Endometrial microvascular endothelial cells (primary cell): Measurements from ENCODE around the gene CPLX4. TPM values are rescaled to one million over a fixed set of nuclear protein-coding genes. Genes with fewer than 3 reads are reported as not detected.

ENCODE experiments used
- in situ Hi-C: cut with HindIII; loops from 2 replicates; pipeline ENCODE4 v1.10.0; 2017; ENCODE audit warnings: low sequenced_read_pairs, low pct_unique_long_range_greater_than_20kb; ENCODE audit errors: inconsistent ontology term
- total RNA-seq: library from RNA; depleted of rRNA; stranded (reverse); fragments of >200 nt; gene quantifications from one replicate; pipeline ENCODE4 v1.2.3, GENCODE V29; 2015; ENCODE audit errors: inconsistent ontology term

The CPLX4 gene
- total RNA-seq, 1 donor from 2014 or later, result not detected

GRCh38 chr18:59311631-59312030 is 6.8 kb downstream of the CPLX4 start:
- in situ Hi-C loops, result no loop called here

GRCh38 chr18:59308938-59309260 is 9.6 kb downstream of the CPLX4 start:
- in situ Hi-C loops, result no loop called here

GRCh38 chr18:59308248-59308937 is 10.1 kb downstream of the CPLX4 start:
- in situ Hi-C loops, result no loop called here

- in situ Hi-C loops, result no loop called here
Measured at GRCh38 chr18:59306640-59307039, 11.8 kb downstream of the CPLX4 start.

- in situ Hi-C loops, result no loop called here
Measured at GRCh38 chr18:59305295-59305694, 13.2 kb downstream of the CPLX4 start.

GRCh38 chr18:59303656-59304195 is 14.7 kb downstream of the CPLX4 start:
- in situ Hi-C loops, result no loop called here

GRCh38 chr18:59303006-59303405 is 15.4 kb downstream of the CPLX4 start:
- in situ Hi-C loops, result no loop called here

GRCh38 chr18:59301929-59302328 is 16.5 kb downstream of the CPLX4 start:
- in situ Hi-C loops, result no loop called here

GRCh38 chr18:59300676-59301285 is 17.7 kb downstream of the CPLX4 start:
- in situ Hi-C loops, result no loop called here

- in situ Hi-C loops, result no loop called here
Measured at GRCh38 chr18:59298871-59299270, 19.6 kb downstream of the CPLX4 start.

- in situ Hi-C loops, result no loop called here
Measured at GRCh38 chr18:59293317-59293716, 25.1 kb downstream of the CPLX4 start.

- in situ Hi-C loops, result no loop called here
Measured at GRCh38 chr18:59286341-59286740, 32.1 kb downstream of the CPLX4 start.

- in situ Hi-C loops, result no loop called here
Measured at GRCh38 chr18:59282341-59282740, 36.1 kb downstream of the CPLX4 start.

GRCh38 chr18:59279722-59280121 is 38.7 kb downstream of the CPLX4 start:
- in situ Hi-C loops, result no loop called here

- in situ Hi-C loops, result no loop called here
Measured at GRCh38 chr18:59279193-59279592, 39.3 kb downstream of the CPLX4 start.

GRCh38 chr18:59278793-59279192 is 39.7 kb downstream of the CPLX4 start:
- in situ Hi-C loops, result no loop called here

GRCh38 chr18:59276047-59276446 is 42.4 kb downstream of the CPLX4 start:
- in situ Hi-C loops, result no loop called here

- in situ Hi-C loops, result no loop called here
Measured at GRCh38 chr18:59275406-59275949, 43.0 kb downstream of the CPLX4 start.

GRCh38 chr18:59274533-59274928 is 43.9 kb downstream of the CPLX4 start:
- in situ Hi-C loops, result no loop called here

GRCh38 chr18:59273759-59274532 is 44.5 kb downstream of the CPLX4 start:
- in situ Hi-C loops, result no loop called here
